HUDEP-2 (cell line): Measurements from ENCODE around the gene KRT13.

Experiments used
- DNase-seq, 76 experiments: peaks; one replicate each; lab custom pipeline; 2025; ENCODE audit not compliant: unreplicated experiment in 76 of 76; lab: John Stamatoyannopoulos, UW

Gene KRT13

GRCh38 chr17:41521574-41522261, 16.3 kb upstream of the KRT13 start:
- no peak for DNase-seq

- peak in 60 of 76 experiments; percentile 17 to 80 (median 56) for DNase-seq
Observed at GRCh38 chr17:41520821-41521521, 15.6 kb upstream of the KRT13 start.

DNA sequence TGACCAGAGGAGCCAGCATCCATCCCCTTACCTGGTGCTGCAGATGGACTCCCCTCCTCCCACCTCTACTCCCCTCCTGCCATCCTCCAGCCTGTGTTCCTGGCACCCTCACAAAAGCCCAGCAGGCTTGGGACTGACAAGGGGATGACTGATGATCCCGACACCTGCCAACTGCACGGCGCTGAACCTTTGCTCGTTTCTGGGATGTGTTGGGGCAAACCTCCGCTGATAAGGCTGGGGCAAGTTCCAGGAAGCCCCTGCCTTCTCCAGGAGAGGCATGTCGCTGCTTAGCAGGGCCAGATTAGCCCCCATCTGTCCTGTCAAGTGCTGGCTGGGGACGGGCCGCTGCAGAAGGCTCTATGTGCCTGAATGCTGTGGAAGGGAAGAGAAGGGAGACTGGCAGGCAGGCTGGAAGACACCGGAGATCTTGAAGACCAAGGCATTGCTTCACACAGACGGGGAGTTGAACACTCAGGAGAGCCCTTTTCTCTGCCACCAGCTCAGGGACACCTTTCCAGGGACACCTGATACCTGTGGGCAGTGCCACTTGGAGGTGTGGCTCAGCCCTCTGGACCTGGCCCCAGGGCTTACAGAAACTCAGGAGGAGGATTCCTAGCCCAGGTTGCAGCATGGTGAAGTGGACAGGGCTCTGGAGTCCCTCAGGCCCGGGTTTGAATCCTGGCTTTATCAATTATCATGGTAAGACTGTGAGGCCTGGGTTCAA, 14.3 kb upstream of the KRT13 start:
- peak in 3 of 76 experiments; percentile 11 to 20 (median 18) for DNase-seq

DNA sequence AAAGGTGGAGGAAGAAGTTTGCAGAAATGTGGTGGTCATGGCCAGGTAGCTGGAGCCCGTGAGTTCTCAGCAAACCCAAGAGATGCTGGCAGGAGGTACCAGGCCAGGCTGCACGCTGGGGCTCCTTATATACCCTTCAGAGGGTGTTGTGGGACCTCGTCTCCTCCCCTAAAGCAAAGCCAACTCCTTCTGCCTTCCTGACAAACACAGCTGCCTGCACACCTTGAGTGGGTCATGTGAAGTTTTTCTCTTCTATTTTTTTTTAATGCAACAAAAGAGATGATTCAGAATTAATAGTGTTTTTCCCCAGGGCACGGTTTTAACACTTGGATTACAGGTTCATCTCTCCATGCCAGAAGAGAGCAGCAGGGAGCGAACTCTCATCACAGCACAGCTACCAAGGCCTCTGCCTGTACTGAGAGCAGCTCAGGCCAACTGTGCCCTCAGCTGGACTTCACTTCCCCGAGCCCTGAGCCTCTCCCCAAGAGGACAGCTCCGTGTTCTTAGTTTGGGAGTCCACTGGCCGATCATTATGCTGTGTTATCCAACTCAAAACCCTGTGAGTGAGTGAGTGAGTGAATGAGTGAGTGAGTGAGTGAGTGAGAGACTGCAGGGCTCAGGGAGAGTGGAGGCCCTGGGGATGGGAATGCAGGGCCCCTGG, 13.5 kb upstream of the KRT13 start, which contains the start of gene KRT15:
TSS of gene KRT15 (minus strand) at position 102 of the 661 bp plus-strand sequence. CDS start at position 39, 63 bp downstream.
- DNase-seq: peak in 2 of 76 experiments; percentile 11 to 15

DNA sequence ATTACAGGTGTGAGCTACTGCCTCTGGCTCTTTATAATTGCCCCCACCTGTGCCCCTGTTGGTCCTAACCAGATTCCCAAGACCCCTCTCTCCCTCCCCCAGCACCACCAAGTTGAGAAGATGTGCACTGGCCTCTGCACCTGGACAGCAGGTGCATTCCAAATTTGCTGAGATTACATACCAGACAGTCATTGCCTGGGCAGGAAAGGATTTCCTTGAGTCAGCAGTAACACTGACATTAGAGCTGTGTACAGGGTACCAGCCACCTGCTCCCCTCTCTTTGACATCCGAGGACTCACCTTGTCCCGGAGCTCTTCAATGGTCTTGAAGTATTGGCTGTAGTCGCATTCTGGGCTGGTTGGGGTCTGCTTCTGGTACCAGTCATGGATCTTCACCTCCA, 12.6 kb upstream of the KRT13 start:
- no peak for DNase-seq

- no peak for DNase-seq
Observed at GRCh38 chr17:41516830-41517283, 11.4 kb upstream of the KRT13 start.

GRCh38 chr17:41516147-41516829, 10.9 kb upstream of the KRT13 start:
- no peak for DNase-seq

- DNase-seq: no peak
Observed at GRCh38 chr17:41513168-41513547, 7.7 kb upstream of the KRT13 start.

DNA sequence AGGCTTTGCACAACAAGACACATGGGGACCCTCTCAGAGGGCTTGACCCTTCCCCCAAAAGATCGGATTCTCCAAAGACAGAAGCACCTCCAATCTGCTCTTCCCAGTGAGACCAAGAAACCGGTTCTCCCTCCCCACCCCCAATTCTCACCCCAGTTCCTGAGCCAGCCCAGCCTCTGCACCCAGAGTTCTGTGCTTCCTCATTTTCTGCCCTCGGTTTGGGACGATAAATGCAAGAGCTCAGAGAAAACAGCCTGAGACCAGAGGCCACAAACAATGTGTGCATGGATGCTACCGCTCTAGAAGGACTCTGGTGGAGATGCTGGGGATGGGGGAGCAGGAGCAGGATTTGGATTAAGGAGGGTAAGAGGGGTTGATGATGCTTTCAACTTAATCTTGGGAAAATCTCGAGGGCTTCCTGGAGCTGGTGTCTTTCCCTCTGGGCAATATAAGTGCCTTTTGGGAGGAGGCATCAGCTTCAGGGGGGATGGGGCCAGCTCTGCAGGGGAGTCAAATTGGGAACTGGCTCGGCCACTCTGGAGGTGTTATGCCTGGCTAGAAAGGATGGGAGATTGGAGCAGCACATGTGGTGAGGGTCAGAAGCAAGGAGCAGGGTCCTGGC, 7.2 kb upstream of the KRT13 start:
- no peak for DNase-seq

GRCh38 chr17:41511716-41512115, 6.3 kb upstream of the KRT13 start:
- peak in 1 of 76 experiments; percentile 7 for DNase-seq

DNA sequence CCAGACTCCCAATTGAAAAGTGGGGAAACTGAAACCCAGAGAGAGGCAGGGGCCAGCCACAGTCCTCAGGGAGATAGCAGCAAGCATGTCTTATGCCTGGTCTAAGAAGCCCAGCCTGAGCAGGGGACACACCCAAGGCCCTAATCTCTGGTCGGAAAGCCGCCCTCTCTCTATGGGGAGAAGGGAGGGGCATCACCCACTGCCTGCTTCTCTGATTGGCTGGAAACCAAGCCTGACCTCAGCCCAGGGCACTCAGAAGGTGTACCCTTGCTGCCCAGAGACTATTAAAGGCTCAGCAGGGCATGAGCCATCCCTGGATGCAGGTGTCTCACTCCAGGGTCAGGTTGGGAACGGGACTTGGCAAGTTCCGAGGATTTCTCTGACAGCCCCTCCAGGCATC, 5.7 kb upstream of the KRT13 start:
- DNase-seq: peak in 71 of 76 experiments; percentile 38 to 92 (median 73)

- no peak for DNase-seq
Observed at GRCh38 chr17:41510251-41511065, 5.0 kb upstream of the KRT13 start.

DNA sequence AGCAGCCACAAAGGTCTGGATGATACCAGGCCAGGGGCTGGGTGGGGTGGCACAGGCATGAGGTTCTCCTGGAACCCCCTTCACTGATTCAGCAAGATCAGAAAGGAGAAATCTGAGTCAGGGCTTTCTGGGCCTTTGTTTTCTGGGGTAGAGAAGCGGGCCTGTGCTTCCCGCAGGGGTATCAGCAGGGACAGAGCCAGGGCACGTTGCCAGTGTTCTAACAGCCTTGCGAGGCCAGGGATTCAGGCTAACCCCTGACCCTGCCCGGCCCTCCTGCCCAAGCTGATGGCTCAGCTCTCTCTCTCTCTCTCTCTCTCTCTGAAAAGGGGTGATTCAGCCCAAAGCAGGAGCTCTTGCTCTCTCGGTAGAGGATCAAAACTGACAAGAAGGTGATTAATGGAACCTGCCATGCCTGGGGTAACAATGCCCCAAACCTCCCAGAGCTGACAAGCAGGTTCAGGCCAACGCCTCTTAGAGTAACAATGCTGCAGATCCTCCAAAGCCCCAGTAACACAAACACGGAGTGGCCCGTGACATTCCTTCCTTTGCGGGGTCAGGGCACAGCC, 2.0 kb upstream of the KRT13 start:
- peak in 4 of 76 experiments; percentile 8 to 24 (median 20) for DNase-seq

GRCh38 chr17:41505809-41506767, 676 bp upstream of the KRT13 start:
- DNase-seq: peak in 4 of 76 experiments; percentile 3 to 40 (median 22)

DNA sequence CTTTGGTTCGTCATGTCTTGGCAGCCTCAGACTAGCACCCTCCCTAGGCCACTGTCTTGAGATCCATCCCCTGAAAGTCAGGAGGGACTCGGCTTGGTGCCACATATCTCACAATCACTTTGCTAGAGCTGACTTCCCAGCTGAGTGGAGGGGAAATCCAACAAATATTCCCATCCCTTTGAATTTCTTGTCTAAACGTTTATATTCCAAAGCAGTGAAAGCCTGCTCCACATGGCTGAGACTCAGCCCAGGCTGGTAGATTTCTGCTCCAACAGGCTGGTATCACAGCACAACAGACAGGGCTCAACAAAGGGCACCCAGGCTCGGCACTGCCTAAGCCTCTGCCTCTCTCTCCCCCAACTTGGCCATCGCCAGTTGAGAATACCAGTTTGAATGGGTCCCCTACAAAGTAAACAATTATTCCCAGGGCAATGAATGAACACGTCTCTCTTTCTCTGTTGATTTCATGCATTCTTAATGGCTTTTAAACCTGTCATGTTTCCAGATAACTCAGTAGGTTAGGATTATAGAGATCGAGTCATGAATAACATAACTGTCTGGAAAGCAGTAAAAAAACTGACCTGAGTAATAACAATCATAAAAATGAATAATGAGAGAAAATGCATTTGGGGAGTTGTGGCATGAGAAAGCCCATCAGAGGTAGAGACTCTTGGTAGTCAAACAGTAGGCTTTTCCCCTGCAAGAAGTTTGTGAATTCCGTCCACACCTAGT, 1.0 kb downstream of the KRT13 start:
- DNase-seq: peak in 1 of 76 experiments; percentile 18

- DNase-seq: no peak
Observed at GRCh38 chr17:41503202-41503601, 2.2 kb downstream of the KRT13 start.
